Neural progenitor cell (in vitro differentiated cells): ENCODE data around the gene GPR61. TPM values are rescaled to one million over a fixed set of nuclear protein-coding genes. Genes with fewer than 3 reads are reported as not detected.

Experiments
- DNase-seq: peaks from one replicate; pipeline ENCODE4 v3.0.0-alpha.2; 2016; ENCODE audit warnings: low spot score
- H2AFZ ChIP-seq: fragments of 200-600 bp; sonication (generic); replicated peaks from 2 replicates; pipeline ENCODE4 v1.6.1; 2016; ENCODE audit warnings: antibody characterized with exemption
- H3F3A ChIP-seq: fragments of 200-600 bp; sonication (generic); 2 replicates; pipeline ENCODE4 v1.6.1; 2016; ENCODE audit warnings: antibody characterized with exemption, low read depth
- H3K27ac ChIP-seq: fragments of 200-600 bp; sonication (generic); 2 replicates; pipeline ENCODE4 v1.5.1; 2016; ENCODE audit warnings: mild to moderate bottlenecking
- H3K27me3 ChIP-seq: fragments of 200-600 bp; sonication (generic); 2 replicates; pipeline ENCODE4 v1.6.1; 2016; ENCODE audit warnings: mild to moderate bottlenecking, moderate library complexity
- H3K36me3 ChIP-seq: fragments of 200-600 bp; sonication (generic); 2 replicates; pipeline ENCODE4 v1.5.1; 2016
- H3K4me1 ChIP-seq: fragments of 200-600 bp; sonication (generic); 2 replicates; pipeline ENCODE4 v1.6.1; 2016; ENCODE audit warnings: mixed run types
- H3K4me2 ChIP-seq: fragments of 200-600 bp; sonication (generic); 2 replicates; pipeline ENCODE4 v1.6.1; 2016
- H3K4me3 ChIP-seq: fragments of 200-600 bp; sonication (generic); 2 replicates; pipeline ENCODE4 v1.5.1; 2016
- H3K79me2 ChIP-seq: fragments of 200-600 bp; sonication (generic); 2 replicates; pipeline ENCODE4 v1.6.1; 2016; ENCODE audit warnings: low read depth
- H3K9ac ChIP-seq: fragments of 200-600 bp; sonication (generic); 2 replicates; pipeline ENCODE4 v1.6.1; 2016
- H3K9me3 ChIP-seq: fragments of 200-600 bp; sonication (generic); 2 replicates; pipeline ENCODE4 v1.5.1; 2016; ENCODE audit warnings: low read depth
- H4K20me1 ChIP-seq: fragments of 200-600 bp; sonication (generic); 2 replicates; pipeline ENCODE4 v1.6.1; 2016; ENCODE audit warnings: low read depth
- H3K27ac Mint-ChIP-seq: 3 replicates; pipeline ENCODE4 v1.8.0; 2021; ENCODE audit warnings: mixed read lengths
- H3K27me3 Mint-ChIP-seq: 2 replicates; pipeline ENCODE4 v1.8.0; 2022; ENCODE audit warnings: low read depth, mild to moderate bottlenecking, inconsistent platforms, moderate library complexity, mixed read lengths; ENCODE audit not compliant: insufficient read depth
- H3K36me3 Mint-ChIP-seq: 3 replicates; pipeline ENCODE4 v1.8.0; 2021; ENCODE audit warnings: mixed read lengths
- H3K4me1 Mint-ChIP-seq: 3 replicates; pipeline ENCODE4 v1.8.0; 2021; ENCODE audit warnings: mixed read lengths
- H3K4me3 Mint-ChIP-seq: 3 replicates; pipeline ENCODE4 v1.8.0; 2021; ENCODE audit warnings: mild to moderate bottlenecking, moderate library complexity, mixed read lengths
- H3K9me3 Mint-ChIP-seq: 3 replicates; pipeline ENCODE4 v1.8.0; 2020; ENCODE audit warnings: mixed read lengths
- EZH2 ChIP-seq: fragments of 200-600 bp; sonication (generic); IDR thresholded peaks from 2 replicates; pipeline ENCODE4 v1.6.1; 2017; ENCODE audit warnings: antibody characterized with exemption, mild to moderate bottlenecking, moderate library complexity
- EZH2phosphoT487 ChIP-seq: fragments of 200-600 bp; sonication (generic); IDR thresholded peaks from 2 replicates; pipeline ENCODE4 v1.6.1; 2017; ENCODE audit warnings: antibody characterized with exemption
- total RNA-seq: library from RNA; depleted of rRNA; stranded (reverse); fragments of >200 nt; gene quantifications from 2 replicates; pipeline ENCODE4 v1.2.3, GENCODE V29; 2015; ENCODE audit warnings: low replicate concordance
- TF ChIP-seq, protein P1 (sequence below): fragments of 200-600 bp; sonication (generic); IDR thresholded peaks from 2 replicates; pipeline ENCODE4 v1.5.1; 2017; ENCODE audit warnings: antibody characterized with exemption, mild to moderate bottlenecking

GPR61 gene
- total RNA-seq, 1 donor from 2014 or later = 0.71 TPM

DNA sequence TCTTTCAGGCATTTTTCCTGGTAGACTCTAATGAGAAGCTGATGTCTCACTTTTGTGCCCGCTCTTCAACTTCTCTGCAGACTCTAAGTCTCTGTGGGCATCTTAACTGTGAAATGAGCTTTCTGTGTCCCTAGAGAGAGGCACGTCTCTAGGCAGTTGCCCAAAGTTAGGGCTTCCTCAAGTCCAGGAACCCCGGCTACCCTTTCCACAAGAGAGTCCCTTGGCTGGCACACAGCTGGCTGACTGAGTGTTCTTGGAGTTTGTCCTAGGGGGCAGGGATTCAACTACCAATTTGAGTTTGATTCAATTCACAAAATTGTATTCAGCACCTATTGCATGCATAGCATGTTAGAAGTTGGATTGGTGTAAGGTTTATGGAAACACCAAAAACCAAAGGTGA is 1.4 kb downstream of the GPR61 start:
- Mint-ChIP-seq H3K27me3 (peaks cover 3% of the 10 kb centered on the region), H3K36me3 (no peaks in the 10 kb centered on the region), H3K9me3 (no peaks in the 10 kb centered on the region), H3K4me3 (no peak overlapping the region), H3K4me1 (peaks cover 9% of the 10 kb centered on the region), H3K27ac (no peak overlapping the region)
- DNase-seq = no peak
- Histone ChIP-seq H3K27ac (no peak overlapping the region), H3K79me2 (no peaks in the 10 kb centered on the region), H3K4me3 (no peak overlapping the region), H3K4me1 (peaks cover 13% of the 10 kb centered on the region), H3K4me2 (no peak overlapping the region), H3K27me3 (no peaks in the 10 kb centered on the region), H3K9me3 (no peaks in the 10 kb centered on the region), H2AFZ (no peak overlapping the region), H4K20me1 (no peaks in the 10 kb centered on the region), H3F3A (no peaks in the 10 kb centered on the region), H3K9ac (no peak overlapping the region), H3K36me3 (no peaks in the 10 kb centered on the region)
- TF ChIP-seq, protein P1, sequence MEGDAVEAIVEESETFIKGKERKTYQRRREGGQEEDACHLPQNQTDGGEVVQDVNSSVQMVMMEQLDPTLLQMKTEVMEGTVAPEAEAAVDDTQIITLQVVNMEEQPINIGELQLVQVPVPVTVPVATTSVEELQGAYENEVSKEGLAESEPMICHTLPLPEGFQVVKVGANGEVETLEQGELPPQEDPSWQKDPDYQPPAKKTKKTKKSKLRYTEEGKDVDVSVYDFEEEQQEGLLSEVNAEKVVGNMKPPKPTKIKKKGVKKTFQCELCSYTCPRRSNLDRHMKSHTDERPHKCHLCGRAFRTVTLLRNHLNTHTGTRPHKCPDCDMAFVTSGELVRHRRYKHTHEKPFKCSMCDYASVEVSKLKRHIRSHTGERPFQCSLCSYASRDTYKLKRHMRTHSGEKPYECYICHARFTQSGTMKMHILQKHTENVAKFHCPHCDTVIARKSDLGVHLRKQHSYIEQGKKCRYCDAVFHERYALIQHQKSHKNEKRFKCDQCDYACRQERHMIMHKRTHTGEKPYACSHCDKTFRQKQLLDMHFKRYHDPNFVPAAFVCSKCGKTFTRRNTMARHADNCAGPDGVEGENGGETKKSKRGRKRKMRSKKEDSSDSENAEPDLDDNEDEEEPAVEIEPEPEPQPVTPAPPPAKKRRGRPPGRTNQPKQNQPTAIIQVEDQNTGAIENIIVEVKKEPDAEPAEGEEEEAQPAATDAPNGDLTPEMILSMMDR = no peak
- TF ChIP-seq EZH2phosphoT487 (no peak), EZH2 (no peak)

DNA sequence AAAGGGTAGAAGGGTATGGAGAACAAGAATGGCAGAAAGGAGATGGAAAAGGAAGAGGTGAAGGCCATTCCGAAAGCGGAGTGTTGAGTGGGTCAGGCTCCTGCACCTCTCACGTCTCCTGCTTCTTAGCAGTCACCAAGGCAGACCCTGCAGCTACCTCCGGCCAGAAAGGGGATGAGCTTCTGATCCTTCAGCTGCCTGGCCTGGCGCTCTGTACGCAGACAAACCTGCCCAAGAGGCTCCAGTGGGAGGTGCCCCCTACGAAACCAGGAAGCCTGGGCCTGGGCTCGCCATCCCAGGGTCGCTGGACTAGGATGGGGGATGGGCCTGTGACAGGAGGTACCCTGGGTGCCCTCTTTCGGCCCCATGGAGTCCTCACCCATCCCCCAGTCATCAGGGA is 3.0 kb downstream of the GPR61 start:
- no peaks in the 10 kb centered on the region for H3K36me3 Mint-ChIP-seq
- no peak overlapping the region for H3K27ac Mint-ChIP-seq
- peaks cover 19% of the 10 kb centered on the region for H3K4me1 Mint-ChIP-seq
- no peak overlapping the region for H3K27ac ChIP-seq
- no peak overlapping the region for H2AFZ ChIP-seq
- H3F3A ChIP-seq = peaks cover 7% of the 10 kb centered on the region
- peaks cover 23% of the 10 kb centered on the region for H3K4me1 ChIP-seq
- no peak overlapping the region for H3K4me3 ChIP-seq
- no peak for DNase-seq
- peaks cover 9% of the 10 kb centered on the region for H3K79me2 ChIP-seq
- TF ChIP-seq EZH2phosphoT487 = no peak
- no peak for TF ChIP-seq EZH2
- TF ChIP-seq, protein P1 = no peak
- H3K4me3 Mint-ChIP-seq = no peak overlapping the region
- no peaks in the 10 kb centered on the region for H3K9me3 ChIP-seq
- no peak overlapping the region for H3K4me2 ChIP-seq
- no peaks in the 10 kb centered on the region for H3K27me3 ChIP-seq
- no peaks in the 10 kb centered on the region for H4K20me1 ChIP-seq
- H3K9ac ChIP-seq = no peak overlapping the region
- peaks cover 3% of the 10 kb centered on the region for H3K27me3 Mint-ChIP-seq
- H3K9me3 Mint-ChIP-seq = no peaks in the 10 kb centered on the region
- no peaks in the 10 kb centered on the region for H3K36me3 ChIP-seq

DNA sequence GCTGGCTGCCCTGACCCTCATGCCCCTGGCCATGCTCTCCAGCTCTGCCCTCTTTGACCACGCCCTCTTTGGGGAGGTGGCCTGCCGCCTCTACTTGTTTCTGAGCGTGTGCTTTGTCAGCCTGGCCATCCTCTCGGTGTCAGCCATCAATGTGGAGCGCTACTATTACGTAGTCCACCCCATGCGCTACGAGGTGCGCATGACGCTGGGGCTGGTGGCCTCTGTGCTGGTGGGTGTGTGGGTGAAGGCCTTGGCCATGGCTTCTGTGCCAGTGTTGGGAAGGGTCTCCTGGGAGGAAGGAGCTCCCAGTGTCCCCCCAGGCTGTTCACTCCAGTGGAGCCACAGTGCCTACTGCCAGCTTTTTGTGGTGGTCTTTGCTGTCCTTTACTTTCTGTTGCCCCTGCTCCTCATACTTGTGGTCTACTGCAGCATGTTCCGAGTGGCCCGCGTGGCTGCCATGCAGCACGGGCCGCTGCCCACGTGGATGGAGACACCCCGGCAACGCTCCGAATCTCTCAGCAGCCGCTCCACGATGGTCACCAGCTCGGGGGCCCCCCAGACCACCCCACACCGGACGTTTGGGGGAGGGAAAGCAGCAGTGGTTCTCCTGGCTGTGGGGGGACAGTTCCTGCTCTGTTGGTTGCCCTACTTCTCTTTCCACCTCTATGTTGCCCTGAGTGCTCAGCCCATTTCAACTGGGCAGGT is 3.8 kb downstream of the GPR61 start:
- Histone ChIP-seq H3K27me3 (no peaks in the 10 kb centered on the region), H2AFZ (no peak overlapping the region), H3K36me3 (no peaks in the 10 kb centered on the region), H3K79me2 (peaks cover 15% of the 10 kb centered on the region), H3K4me2 (no peak overlapping the region), H3K9me3 (no peaks in the 10 kb centered on the region), H3K27ac (no peak overlapping the region), H3K9ac (no peak overlapping the region), H3K4me3 (no peak overlapping the region), H3F3A (peaks cover 7% of the 10 kb centered on the region), H3K4me1 (peaks cover 23% of the 10 kb centered on the region), H4K20me1 (no peaks in the 10 kb centered on the region)
- DNase-seq = no peak
- Mint-ChIP-seq H3K27ac (peak overlapping the region; percentile 29), H3K4me1 (peaks cover 21% of the 10 kb centered on the region), H3K36me3 (no peaks in the 10 kb centered on the region), H3K4me3 (no peak overlapping the region), H3K9me3 (no peaks in the 10 kb centered on the region), H3K27me3 (peaks cover 7% of the 10 kb centered on the region)
- TF ChIP-seq, protein P1 = no peak
- no peak for TF ChIP-seq EZH2phosphoT487
- no peak for TF ChIP-seq EZH2
